ENCODE results near the gene HNRNPD.
"Not testable (repeated sequence)": the region's sequence is repeated elsewhere in the genome, so short reads cannot be mapped to it uniquely, and the experiment has no call there.

The HNRNPD gene

GRCh38 chr4:82352118-82352824 is 21.5 kb downstream of the HNRNPD start:
- DNase-seq (ENCODE audit: low read depth) = no peak
- no peak overlapping the region for H3K4me3 ChIP-seq (ENCODE audit: control insufficient read depth, low read depth, low read length)
- TF ChIP-seq, protein P1, sequence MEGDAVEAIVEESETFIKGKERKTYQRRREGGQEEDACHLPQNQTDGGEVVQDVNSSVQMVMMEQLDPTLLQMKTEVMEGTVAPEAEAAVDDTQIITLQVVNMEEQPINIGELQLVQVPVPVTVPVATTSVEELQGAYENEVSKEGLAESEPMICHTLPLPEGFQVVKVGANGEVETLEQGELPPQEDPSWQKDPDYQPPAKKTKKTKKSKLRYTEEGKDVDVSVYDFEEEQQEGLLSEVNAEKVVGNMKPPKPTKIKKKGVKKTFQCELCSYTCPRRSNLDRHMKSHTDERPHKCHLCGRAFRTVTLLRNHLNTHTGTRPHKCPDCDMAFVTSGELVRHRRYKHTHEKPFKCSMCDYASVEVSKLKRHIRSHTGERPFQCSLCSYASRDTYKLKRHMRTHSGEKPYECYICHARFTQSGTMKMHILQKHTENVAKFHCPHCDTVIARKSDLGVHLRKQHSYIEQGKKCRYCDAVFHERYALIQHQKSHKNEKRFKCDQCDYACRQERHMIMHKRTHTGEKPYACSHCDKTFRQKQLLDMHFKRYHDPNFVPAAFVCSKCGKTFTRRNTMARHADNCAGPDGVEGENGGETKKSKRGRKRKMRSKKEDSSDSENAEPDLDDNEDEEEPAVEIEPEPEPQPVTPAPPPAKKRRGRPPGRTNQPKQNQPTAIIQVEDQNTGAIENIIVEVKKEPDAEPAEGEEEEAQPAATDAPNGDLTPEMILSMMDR (conservative IDR thresholded peaks at IDR 0.05; ENCODE audit: control insufficient read depth, insufficient read depth, low read depth, low read length) = no peak

DNA sequence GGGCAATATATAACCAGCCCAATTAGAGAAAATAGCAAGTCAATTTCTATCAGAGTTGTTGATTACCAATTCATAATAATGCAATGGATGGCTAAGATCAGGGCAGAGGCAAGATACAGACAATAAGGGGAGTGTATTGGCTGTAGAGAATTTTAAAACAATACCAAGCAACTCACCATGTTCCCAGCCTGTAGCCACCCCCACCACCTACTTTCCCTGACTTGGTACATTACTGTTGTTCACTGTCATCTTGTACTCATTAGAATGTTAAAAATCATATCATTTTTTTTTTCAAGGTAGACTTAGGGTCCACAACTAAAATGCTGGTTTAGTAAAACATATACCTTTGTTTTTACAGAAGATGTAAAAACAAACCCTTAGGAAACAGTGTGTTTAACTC is 27.7 kb downstream of the HNRNPD start:
- no peak overlapping the region for H3K4me3 ChIP-seq (ENCODE audit: control insufficient read depth, low read depth, low read length)
- TF ChIP-seq, protein P1 (conservative IDR thresholded peaks at IDR 0.05; ENCODE audit: control insufficient read depth, insufficient read depth, low read depth, low read length) = no peak
- no peak for DNase-seq (ENCODE audit: low read depth)

DNA sequence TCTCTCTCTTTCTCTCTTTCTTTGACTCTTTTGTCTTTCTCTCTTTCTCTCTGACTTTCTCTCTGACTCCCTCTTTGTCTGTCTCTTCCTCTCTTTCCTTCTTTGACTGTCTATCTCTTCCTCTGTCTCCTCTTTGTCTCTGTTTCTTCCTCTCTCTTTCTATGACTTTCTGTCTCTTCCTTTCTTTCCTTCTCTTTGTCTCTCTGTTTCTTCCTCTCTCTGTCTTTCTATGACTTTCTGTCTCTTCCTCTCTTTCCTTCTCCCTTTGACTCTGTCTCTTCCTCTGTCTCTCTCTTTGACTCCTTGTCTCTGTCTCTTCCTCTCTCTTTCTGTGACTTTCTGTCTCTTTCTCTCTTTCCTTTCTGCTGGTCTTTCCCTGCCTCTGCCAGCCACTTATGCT is 38.7 kb downstream of the HNRNPD start:
- no peak overlapping the region for H3K4me3 ChIP-seq (ENCODE audit: control insufficient read depth, low read depth, low read length)
- DNase-seq (ENCODE audit: low read depth) = no peak
- TF ChIP-seq, protein P1 (conservative IDR thresholded peaks at IDR 0.05; ENCODE audit: control insufficient read depth, insufficient read depth, low read depth, low read length) = no peak

DNA sequence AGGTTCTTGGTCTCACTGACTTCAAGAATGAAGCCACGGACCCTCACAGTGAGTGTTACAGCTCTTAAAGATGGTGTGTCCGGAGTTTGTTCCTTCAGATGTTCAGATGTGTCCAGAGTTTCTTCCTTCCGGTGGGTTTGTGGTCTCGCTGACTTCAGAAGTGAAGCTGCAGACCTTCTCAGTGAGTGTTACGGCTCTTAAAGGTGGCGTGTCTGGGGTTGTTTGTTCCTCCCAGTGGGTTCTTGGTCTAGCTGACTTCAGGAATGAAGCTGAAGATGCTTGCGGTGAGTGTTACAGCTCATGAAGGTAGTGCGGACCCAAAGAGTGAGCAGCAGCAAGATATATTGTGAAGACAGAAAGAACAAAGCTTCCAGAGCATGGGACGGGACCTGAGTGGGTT is 40.1 kb downstream of the HNRNPD start:
- not testable (repeated sequence) for DNase-seq (ENCODE audit: low read depth); H3K4me3 ChIP-seq (ENCODE audit: control insufficient read depth, low read depth, low read length)

- no peak overlapping the region for H3K4me3 ChIP-seq (ENCODE audit: control insufficient read depth, low read depth, low read length)
- no peak for DNase-seq (ENCODE audit: low read depth)
- TF ChIP-seq, protein P1 (conservative IDR thresholded peaks at IDR 0.05; ENCODE audit: control insufficient read depth, insufficient read depth, low read depth, low read length) = no peak
Observed at GRCh38 chr4:82331814-82332213, 42.0 kb downstream of the HNRNPD start.

DNA sequence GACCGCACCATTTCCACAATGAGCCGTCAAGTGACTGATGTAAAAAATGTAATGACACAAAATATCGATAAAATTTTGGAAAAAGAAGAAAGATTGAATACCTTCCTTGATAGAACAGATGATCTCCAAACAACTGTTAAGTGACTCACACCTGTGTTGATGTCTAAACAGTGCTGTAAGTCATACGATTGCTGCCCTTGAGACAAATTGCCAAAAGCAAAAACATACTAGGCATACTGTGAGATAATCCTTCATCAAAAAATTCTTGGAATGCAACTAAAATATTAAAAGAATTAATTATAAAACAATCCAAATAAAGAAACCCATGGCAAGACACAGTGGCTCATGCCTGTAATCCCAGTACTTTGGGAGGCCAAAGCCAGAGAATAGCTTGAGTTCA is 53.4 kb downstream of the HNRNPD start:
- DNase-seq (ENCODE audit: low read depth) = no peak
- H3K4me3 ChIP-seq (ENCODE audit: control insufficient read depth, low read depth, low read length) = no peak overlapping the region
- TF ChIP-seq, protein P1 (conservative IDR thresholded peaks at IDR 0.05; ENCODE audit: control insufficient read depth, insufficient read depth, low read depth, low read length) = no peak

GRCh38 chr4:82303063-82303462 is 70.7 kb downstream of the HNRNPD start:
- not testable (repeated sequence) for DNase-seq (ENCODE audit: low read depth); H3K4me3 ChIP-seq (ENCODE audit: control insufficient read depth, low read depth, low read length)
